Testis (tissue), 3 donors: ENCODE measurements around the gene DNAH9. TPM values are rescaled to one million over a fixed set of nuclear protein-coding genes. Genes with fewer than 3 reads are reported as not detected.

Source experiments
- DNase-seq: peaks from one replicate; pipeline ENCODE4 v3.0.0-alpha.2; 2019
- H3K27ac ChIP-seq, 2 donors: fragments of 200-600 bp; sonication (generic); one replicate each; pipeline ENCODE4 v1.5.1; 2019
- H3K27me3 ChIP-seq: fragments of 200-600 bp; sonication (generic); one replicate; pipeline ENCODE4 v1.5.1; 2019
- H3K36me3 ChIP-seq: fragments of 200-600 bp; sonication (generic); one replicate; pipeline ENCODE4 v1.5.1; 2017; ENCODE audit warnings: low read depth; ENCODE audit errors: missing control alignments
- H3K4me1 ChIP-seq: fragments of 200-600 bp; sonication (generic); one replicate; pipeline ENCODE4 v1.5.1; 2019
- H3K4me3 ChIP-seq, 2 donors: fragments of 200-600 bp; sonication (generic); one replicate each; pipeline ENCODE4 v1.5.1; 2017 to 2019
- H3K9me3 ChIP-seq: fragments of 200-600 bp; sonication (generic); one replicate; pipeline ENCODE4 v1.5.1; 2017
- POLR2A ChIP-seq: fragments of 450-650 bp; IDR thresholded peaks from one replicate; pipeline ENCODE4 v1.6.1; 2017; ENCODE audit warnings: antibody characterized with exemption, mild to moderate bottlenecking, moderate library complexity
- WGBS, 2 donors: methylation state at CpG; one replicate each; pipeline ENCODE4 v1.1.5; 2018; 5-methylcytosine and 5-hydroxymethylcytosine counted together
- intact Hi-C: fragments of 100-400 bp; cut with DNase I; formaldehyde crosslinking; loops from one replicate; pipeline ENCODE4 v1.15.1; 2023; ENCODE audit warnings: low total_unique reads
- polyA plus RNA-seq: library from polyadenylated mRNA; stranded (reverse); fragments of 350-450 nt; fragmentation: Illumina TruSeq; extraction: RNeasy Lipid Tissue Mini Kit (QIAGEN cat#74804); gene quantifications from one replicate; pipeline ENCODE4 v1.2.3, GENCODE V29; 2014; ENCODE audit warnings: low read depth, low replicate concordance; ENCODE audit not compliant: insufficient read depth
- total RNA-seq, 2 donors: library from RNA; depleted of rRNA; stranded (reverse); fragments of >200 nt; gene quantifications; one replicate each; pipeline ENCODE4 v1.2.3, GENCODE V29; 2016
- TF ChIP-seq, protein P1 (sequence below), 3 experiments: fragments of 450-650 bp in 2 of 3; fragments of 200-600 bp in 1 of 3; sonication (generic) in 1 of 3; IDR thresholded peaks; one replicate each; pipeline ENCODE4 v1.5.1; 2016 to 2019; ENCODE audit warnings: antibody characterized with exemption in 3 of 3, mild to moderate bottlenecking in 2 of 3, moderate library complexity in 1 of 3

DNAH9 gene
- total and polyA plus RNA-seq, 3 donors from 2014 or later: 15.4 to 22.9 (median 19.4) TPM

DNA sequence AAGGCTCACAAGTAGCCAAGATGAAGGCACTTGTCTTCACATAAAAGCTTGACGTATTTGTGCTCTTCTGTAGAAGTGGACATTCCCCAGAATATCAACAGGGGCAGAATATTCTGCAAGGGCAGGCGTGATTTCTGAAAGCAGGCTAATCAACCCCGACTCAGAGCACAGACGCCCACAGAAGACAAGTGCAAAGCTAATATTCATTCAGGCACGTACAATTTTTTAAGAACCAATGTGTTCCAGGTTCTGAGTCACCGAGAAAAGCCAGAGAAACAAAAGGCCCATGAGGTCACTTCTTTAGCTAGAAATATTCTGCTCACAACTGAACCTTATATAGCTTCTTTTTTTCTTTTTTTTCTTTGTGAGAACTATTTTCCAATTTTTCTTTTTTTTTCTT lies 121.6 kb downstream of the DNAH9 start:
- TF ChIP-seq POLR2A: no peak
- TF ChIP-seq, protein P1, sequence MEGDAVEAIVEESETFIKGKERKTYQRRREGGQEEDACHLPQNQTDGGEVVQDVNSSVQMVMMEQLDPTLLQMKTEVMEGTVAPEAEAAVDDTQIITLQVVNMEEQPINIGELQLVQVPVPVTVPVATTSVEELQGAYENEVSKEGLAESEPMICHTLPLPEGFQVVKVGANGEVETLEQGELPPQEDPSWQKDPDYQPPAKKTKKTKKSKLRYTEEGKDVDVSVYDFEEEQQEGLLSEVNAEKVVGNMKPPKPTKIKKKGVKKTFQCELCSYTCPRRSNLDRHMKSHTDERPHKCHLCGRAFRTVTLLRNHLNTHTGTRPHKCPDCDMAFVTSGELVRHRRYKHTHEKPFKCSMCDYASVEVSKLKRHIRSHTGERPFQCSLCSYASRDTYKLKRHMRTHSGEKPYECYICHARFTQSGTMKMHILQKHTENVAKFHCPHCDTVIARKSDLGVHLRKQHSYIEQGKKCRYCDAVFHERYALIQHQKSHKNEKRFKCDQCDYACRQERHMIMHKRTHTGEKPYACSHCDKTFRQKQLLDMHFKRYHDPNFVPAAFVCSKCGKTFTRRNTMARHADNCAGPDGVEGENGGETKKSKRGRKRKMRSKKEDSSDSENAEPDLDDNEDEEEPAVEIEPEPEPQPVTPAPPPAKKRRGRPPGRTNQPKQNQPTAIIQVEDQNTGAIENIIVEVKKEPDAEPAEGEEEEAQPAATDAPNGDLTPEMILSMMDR (IDR thresholded peaks at IDR 0.05): no peak
- no peak for DNase-seq
- intact Hi-C loops: no loop called here
- H3K9me3 ChIP-seq: no peaks in the 10 kb centered on the region
- H3K27me3 ChIP-seq: no peaks in the 10 kb centered on the region
- 65 to 68% methylated on average over 6 of the region's 6 CpGs for WGBS, 2 donors
- H3K27ac ChIP-seq: no peak overlapping the region
- H3K4me1 ChIP-seq: no peaks in the 10 kb centered on the region
- no peaks in the 10 kb centered on the region for H3K36me3 ChIP-seq
- no peak overlapping the region for H3K4me3 ChIP-seq

GRCh38 chr17:11720816-11721215 lies 122.5 kb downstream of the DNAH9 start:
- H3K27me3 ChIP-seq: no peaks in the 10 kb centered on the region
- no peaks in the 10 kb centered on the region for H3K9me3 ChIP-seq
- 64 to 84% methylated on average over 2 of the region's 2 CpGs for WGBS, 2 donors
- H3K27ac ChIP-seq: no peak overlapping the region
- no peaks in the 10 kb centered on the region for H3K4me1 ChIP-seq
- intact Hi-C loops: no loop called here
- no peak for DNase-seq
- H3K36me3 ChIP-seq: no peaks in the 10 kb centered on the region
- TF ChIP-seq POLR2A: no peak
- TF ChIP-seq, protein P1 (IDR thresholded peaks at IDR 0.05): no peak
- H3K4me3 ChIP-seq: no peak overlapping the region

DNA sequence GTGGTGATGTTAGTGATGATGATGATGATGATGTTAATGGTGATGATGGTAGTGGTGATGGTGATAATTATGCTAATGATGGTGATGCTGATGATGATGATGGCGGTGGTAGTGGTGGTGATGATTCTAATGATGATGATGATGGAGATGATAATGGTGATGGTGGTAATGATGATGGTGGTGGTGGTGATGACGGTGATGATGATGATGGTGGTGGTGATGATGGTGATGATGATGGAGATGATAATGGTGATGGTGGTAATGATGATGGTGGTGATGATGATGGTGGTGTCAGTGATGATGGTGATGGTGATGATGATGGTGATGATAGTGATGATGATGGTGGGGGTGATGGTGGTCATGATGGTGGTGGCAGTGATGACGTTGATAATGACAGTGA lies 132.5 kb downstream of the DNAH9 start:
- H3K4me1 ChIP-seq: no peaks in the 10 kb centered on the region
- H3K9me3 ChIP-seq: no peaks in the 10 kb centered on the region
- no peak for TF ChIP-seq POLR2A
- TF ChIP-seq, protein P1 (IDR thresholded peaks at IDR 0.05): no peak
- H3K36me3 ChIP-seq: no peaks in the 10 kb centered on the region
- WGBS, 2 donors: 93 to 96% methylated on average over 3 of the region's 3 CpGs
- no peak for DNase-seq
- H3K27ac ChIP-seq: no peak overlapping the region
- H3K27me3 ChIP-seq: no peaks in the 10 kb centered on the region
- no peak overlapping the region for H3K4me3 ChIP-seq
- intact Hi-C loops: no loop called here

GRCh38 chr17:11736613-11737312 lies 138.5 kb downstream of the DNAH9 start:
- Histone ChIP-seq H3K36me3 (no peaks in the 10 kb centered on the region), H3K4me1 (no peaks in the 10 kb centered on the region), H3K27ac (no peak overlapping the region), H3K27me3 (no peaks in the 10 kb centered on the region), H3K9me3 (no peaks in the 10 kb centered on the region), H3K4me3 (no peak overlapping the region)
- TF ChIP-seq POLR2A: no peak
- TF ChIP-seq, protein P1 (IDR thresholded peaks at IDR 0.05): no peak
- intact Hi-C loops: no loop called here
- WGBS, 2 donors: 80 to 82% methylated on average over 15 of the region's 15 CpGs
- no peak for DNase-seq

GRCh38 chr17:11737313-11737679 lies 139.0 kb downstream of the DNAH9 start:
- intact Hi-C loops: no loop called here
- H3K4me3 ChIP-seq: no peak overlapping the region
- 83 to 84% methylated on average over 5 of the region's 5 CpGs for WGBS, 2 donors
- H3K27ac ChIP-seq: no peak overlapping the region
- TF ChIP-seq, protein P1 (IDR thresholded peaks at IDR 0.05): no peak
- TF ChIP-seq POLR2A: no peak
- no peaks in the 10 kb centered on the region for H3K27me3 ChIP-seq
- H3K4me1 ChIP-seq: no peaks in the 10 kb centered on the region
- no peaks in the 10 kb centered on the region for H3K9me3 ChIP-seq
- DNase-seq: no peak
- H3K36me3 ChIP-seq: no peaks in the 10 kb centered on the region
